Stomach (tissue), 9 donors: Measurements from ENCODE around the gene RAP1A. TPM values are rescaled to one million over a fixed set of nuclear protein-coding genes. Genes with fewer than 3 reads are reported as not detected.
A peak's percentile ranks its signal among the peaks of the same experiment; 100 is the strongest.

Experiments
- DNase-seq, 2 donors: peaks; one replicate each; pipeline versions ENCODE4 v3.0.0 to v3.0.0-alpha.2; 2013 to 2019
- H3K27ac ChIP-seq, 5 donors: fragments of 200-600 bp in 4 of 5; sonication (generic) in 4 of 5; one replicate each; pipeline ENCODE4 v1.5.1; 2013 to 2019; ENCODE audit warnings: mild to moderate bottlenecking in 1 of 5, moderate library complexity in 1 of 5
- H3K27me3 ChIP-seq, 3 donors: fragments of 200-600 bp; sonication (generic); one replicate each; pipeline ENCODE4 v1.5.1; 2017 to 2019; ENCODE audit warnings: mixed run types in 1 of 3
- H3K36me3 ChIP-seq, 4 donors: fragments of 200-600 bp; sonication (generic); 1 replicate in 3 of 4; 2 replicates in 1 of 4; pipeline ENCODE4 v1.5.1; 2016 to 2019
- H3K4me1 ChIP-seq, 4 donors: fragments of 200-600 bp; sonication (generic); one replicate each; pipeline ENCODE4 v1.5.1; 2016 to 2019
- H3K4me3 ChIP-seq, 4 donors: fragments of 200-600 bp; sonication (generic) in 3 of 4; one replicate each; pipeline ENCODE4 v1.5.1; 2016 to 2019; ENCODE audit warnings: mild to moderate bottlenecking in 1 of 4
- H3K9me3 ChIP-seq, 4 donors: fragments of 200-600 bp; sonication (generic); one replicate each; pipeline ENCODE4 v1.5.1; 2016 to 2019
- EP300 ChIP-seq: sonication (generic); formaldehyde crosslinking; IDR thresholded peaks from one replicate; pipeline ENCODE4 v1.6.1; 2017; ENCODE audit warnings: antibody characterized with exemption
- POLR2A ChIP-seq, 4 donors: fragments of 450-650 bp; IDR thresholded peaks; one replicate each; pipeline ENCODE4 v1.6.1; 2016; ENCODE audit warnings: antibody characterized with exemption in 4 of 4, control low read depth in 2 of 4, mild to moderate bottlenecking in 1 of 4, moderate library complexity in 1 of 4
- POLR2AphosphoS5 ChIP-seq, 3 donors: sonication (generic); formaldehyde crosslinking; IDR thresholded peaks; one replicate each; pipeline ENCODE4 v1.6.1; 2016; ENCODE audit warnings: antibody characterized with exemption in 3 of 3
- WGBS, 5 donors: extraction: QIAGEN DNeasy Blood & Tissue Kit in 3 of 5; methylation state at CpG; one replicate each; pipeline versions ENCODE4 v1.1.5 to v1.1.7; 2013 to 2018; 5-methylcytosine and 5-hydroxymethylcytosine counted together
- intact Hi-C: fragments of 100-400 bp; cut with DNase I; formaldehyde crosslinking; loops from one replicate; pipeline ENCODE4 v1.15.1; 2023; ENCODE audit warnings: low total_unique reads
- polyA plus RNA-seq, 3 donors: library from polyadenylated mRNA; stranded (reverse); fragments of 200-250 nt; gene quantifications; one replicate each; pipeline ENCODE4 v1.2.3, GENCODE V29; 2013
- total RNA-seq, 5 donors: library from RNA; depleted of rRNA; stranded (reverse); fragments of >200 nt; gene quantifications; one replicate each; pipeline versions ENCODE4 v1.1.0 to v1.2.3, GENCODE V29; 2014 to 2016
- TF ChIP-seq, protein P1 (sequence below), 7 experiments: fragments of 450-650 bp in 4 of 7; fragments of 200-600 bp in 3 of 7; sonication (generic) in 3 of 7; IDR thresholded peaks; one replicate each; pipeline ENCODE4 v1.5.1; 2016 to 2019; ENCODE audit warnings: antibody characterized with exemption in 7 of 7, control low read depth in 2 of 7, mild to moderate bottlenecking in 1 of 7
- donor health status: healthy with polysubstance abuse.
- donor health status: Bipolar disorder and iron deficiency.
- donor health status: healthy.

Gene RAP1A
- total and polyA plus RNA-seq, 8 donors, result 20.9 to 175 (median 85.4) TPM

GRCh38 chr1:111717450-111717849, 97.9 kb downstream of the RAP1A start:
- H3K4me3 ChIP-seq, result no peak overlapping the region
- H3K9me3 ChIP-seq, result no peaks in the 10 kb centered on the region
- H3K36me3 ChIP-seq, result peaks cover 0 to 30% (median 10%) of the 10 kb centered on the region in 4 donors
- no peak overlapping the region for H3K27ac ChIP-seq
- H3K27me3 ChIP-seq, result no peaks in the 10 kb centered on the region
- no peak for DNase-seq
- peaks cover 7 to 39% (median 28%) of the 10 kb centered on the region in 4 donors for H3K4me1 ChIP-seq
- 95 to 99% (median 96%) methylated on average over 2 of the region's 2 CpGs for WGBS, 5 donors
- TF ChIP-seq, protein P1, sequence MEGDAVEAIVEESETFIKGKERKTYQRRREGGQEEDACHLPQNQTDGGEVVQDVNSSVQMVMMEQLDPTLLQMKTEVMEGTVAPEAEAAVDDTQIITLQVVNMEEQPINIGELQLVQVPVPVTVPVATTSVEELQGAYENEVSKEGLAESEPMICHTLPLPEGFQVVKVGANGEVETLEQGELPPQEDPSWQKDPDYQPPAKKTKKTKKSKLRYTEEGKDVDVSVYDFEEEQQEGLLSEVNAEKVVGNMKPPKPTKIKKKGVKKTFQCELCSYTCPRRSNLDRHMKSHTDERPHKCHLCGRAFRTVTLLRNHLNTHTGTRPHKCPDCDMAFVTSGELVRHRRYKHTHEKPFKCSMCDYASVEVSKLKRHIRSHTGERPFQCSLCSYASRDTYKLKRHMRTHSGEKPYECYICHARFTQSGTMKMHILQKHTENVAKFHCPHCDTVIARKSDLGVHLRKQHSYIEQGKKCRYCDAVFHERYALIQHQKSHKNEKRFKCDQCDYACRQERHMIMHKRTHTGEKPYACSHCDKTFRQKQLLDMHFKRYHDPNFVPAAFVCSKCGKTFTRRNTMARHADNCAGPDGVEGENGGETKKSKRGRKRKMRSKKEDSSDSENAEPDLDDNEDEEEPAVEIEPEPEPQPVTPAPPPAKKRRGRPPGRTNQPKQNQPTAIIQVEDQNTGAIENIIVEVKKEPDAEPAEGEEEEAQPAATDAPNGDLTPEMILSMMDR (IDR thresholded peaks at IDR 0.05), result no peak
- TF ChIP-seq POLR2A (IDR thresholded peaks at IDR 0.05) (no peak), POLR2AphosphoS5 (IDR thresholded peaks at IDR 0.05) (no peak), EP300 (no peak)
- intact Hi-C loops, result loop anchor here (10.0 kb wide), 1 partner anchor 47 kb away; no protein-coding TSS in a partner anchor

DNA sequence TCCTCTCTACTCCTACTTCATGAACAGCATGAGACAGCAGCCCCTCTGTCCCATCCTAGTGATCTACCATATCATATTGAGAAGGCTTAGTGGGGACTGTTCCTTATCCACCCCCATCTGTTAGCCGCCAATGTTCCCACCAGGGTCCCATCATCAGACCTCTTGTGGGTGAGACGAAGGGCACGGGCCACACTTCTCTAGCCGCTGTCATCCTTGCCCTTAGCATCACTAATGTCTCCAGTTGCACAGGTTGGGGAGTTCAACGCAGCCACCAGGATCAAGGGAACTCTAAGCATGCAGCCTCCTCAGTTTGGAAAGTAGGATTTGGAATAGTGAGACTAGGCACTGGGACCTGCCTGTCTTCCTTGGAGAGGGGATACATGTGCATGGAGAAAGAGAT, 99.5 kb downstream of the RAP1A start:
- H3K27ac ChIP-seq, result peak overlapping the region in 2 of 5 donors; percentile 1 to 11
- peaks cover 0 to 17% (median 5%) of the 10 kb centered on the region in 4 donors for H3K36me3 ChIP-seq
- no peak for DNase-seq
- WGBS, 5 donors, result 95 to 100% (median 97%) methylated on average over 5 of the region's 5 CpGs
- peaks cover 7 to 53% (median 36%) of the 10 kb centered on the region in 4 donors for H3K4me1 ChIP-seq
- TF ChIP-seq, protein P1 (IDR thresholded peaks at IDR 0.05), result no peak
- TF ChIP-seq POLR2AphosphoS5 (IDR thresholded peaks at IDR 0.05), result no peak
- TF ChIP-seq POLR2A (IDR thresholded peaks at IDR 0.05), result no peak
- TF ChIP-seq EP300, result no peak
- H3K4me3 ChIP-seq, result no peak overlapping the region
- intact Hi-C loops, result loop anchor here (10.0 kb wide), 1 partner anchor 46 kb away; no protein-coding TSS in a partner anchor
- H3K27me3 ChIP-seq, result no peaks in the 10 kb centered on the region
- no peaks in the 10 kb centered on the region for H3K9me3 ChIP-seq

- peak overlapping the region in 2 of 5 donors; percentile 55 to 56 for H3K27ac ChIP-seq
- WGBS, 5 donors, result 43 to 63% (median 57%) methylated on average over 4 of the region's 4 CpGs
- peaks cover 7 to 55% (median 37%) of the 10 kb centered on the region in 4 donors for H3K4me1 ChIP-seq
- no peaks in the 10 kb centered on the region for H3K9me3 ChIP-seq
- no peak overlapping the region for H3K4me3 ChIP-seq
- no peak for DNase-seq
- no peak for TF ChIP-seq POLR2A (IDR thresholded peaks at IDR 0.05)
- TF ChIP-seq POLR2AphosphoS5 (IDR thresholded peaks at IDR 0.05), result no peak
- TF ChIP-seq, protein P1 (IDR thresholded peaks at IDR 0.05), result no peak
- no peak for TF ChIP-seq EP300
- no peaks in the 10 kb centered on the region for H3K27me3 ChIP-seq
- intact Hi-C loops, result loop anchor here (10.0 kb wide), 1 partner anchor 45 kb away; no protein-coding TSS in a partner anchor
- H3K36me3 ChIP-seq, result peaks cover 0 to 17% (median 5%) of the 10 kb centered on the region in 4 donors
Observed at GRCh38 chr1:111719674-111720132, 100.1 kb downstream of the RAP1A start.

- H3K27me3 ChIP-seq, result no peaks in the 10 kb centered on the region
- DNase-seq, result no peak
- H3K4me3 ChIP-seq, result no peak overlapping the region
- peak overlapping the region in 4 of 5 donors; percentile 22 to 56 (median 56) for H3K27ac ChIP-seq
- H3K36me3 ChIP-seq, result peaks cover 0 to 14% (median 5%) of the 10 kb centered on the region in 4 donors
- no peaks in the 10 kb centered on the region for H3K9me3 ChIP-seq
- 55 to 67% (median 62%) methylated on average over 7 of the region's 7 CpGs for WGBS, 5 donors
- TF ChIP-seq, protein P1 (IDR thresholded peaks at IDR 0.05), result no peak
- no peak for TF ChIP-seq POLR2A (IDR thresholded peaks at IDR 0.05)
- no peak for TF ChIP-seq POLR2AphosphoS5 (IDR thresholded peaks at IDR 0.05)
- no peak for TF ChIP-seq EP300
- H3K4me1 ChIP-seq, result peaks cover 7 to 57% (median 40%) of the 10 kb centered on the region in 4 donors
- intact Hi-C loops, result no loop called here
Observed at GRCh38 chr1:111720274-111720976, 100.8 kb downstream of the RAP1A start.
